Activated CD4-positive, alpha-beta T cell treated with anti-CD3 and anti-CD28 coated beads for 4 hours (primary cell): Measurements from ENCODE around the gene TCERG1L.
"Not testable (repeated sequence)": the region's sequence is repeated elsewhere in the genome, so short reads cannot be mapped to it uniquely, and the experiment has no call there.

ENCODE experiments used
- DNase-seq, 2 donors: peaks; one replicate each; pipeline ENCODE4 v3.0.0-alpha.2; 2020

TCERG1L gene

DNA sequence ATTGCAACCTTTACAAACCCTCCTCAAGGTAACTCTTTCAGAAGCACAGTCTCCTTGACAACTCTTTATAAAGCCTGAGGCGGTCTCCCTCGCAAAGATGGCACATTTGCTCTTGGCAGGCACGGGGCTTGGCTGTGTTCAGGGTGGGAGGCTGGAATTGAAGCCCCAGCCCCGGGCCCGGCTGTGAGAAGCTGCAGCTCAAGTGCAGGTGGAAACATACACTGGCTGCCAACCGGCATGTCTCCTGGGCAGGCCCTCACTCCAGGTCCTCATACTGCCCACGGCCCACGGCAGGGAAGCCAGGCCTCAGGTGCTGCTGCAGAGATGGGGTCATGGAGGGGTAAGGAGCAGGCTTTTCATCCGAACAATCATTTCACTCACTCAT, 194.5 kb downstream of the TCERG1L start:
- no peak for DNase-seq

DNA sequence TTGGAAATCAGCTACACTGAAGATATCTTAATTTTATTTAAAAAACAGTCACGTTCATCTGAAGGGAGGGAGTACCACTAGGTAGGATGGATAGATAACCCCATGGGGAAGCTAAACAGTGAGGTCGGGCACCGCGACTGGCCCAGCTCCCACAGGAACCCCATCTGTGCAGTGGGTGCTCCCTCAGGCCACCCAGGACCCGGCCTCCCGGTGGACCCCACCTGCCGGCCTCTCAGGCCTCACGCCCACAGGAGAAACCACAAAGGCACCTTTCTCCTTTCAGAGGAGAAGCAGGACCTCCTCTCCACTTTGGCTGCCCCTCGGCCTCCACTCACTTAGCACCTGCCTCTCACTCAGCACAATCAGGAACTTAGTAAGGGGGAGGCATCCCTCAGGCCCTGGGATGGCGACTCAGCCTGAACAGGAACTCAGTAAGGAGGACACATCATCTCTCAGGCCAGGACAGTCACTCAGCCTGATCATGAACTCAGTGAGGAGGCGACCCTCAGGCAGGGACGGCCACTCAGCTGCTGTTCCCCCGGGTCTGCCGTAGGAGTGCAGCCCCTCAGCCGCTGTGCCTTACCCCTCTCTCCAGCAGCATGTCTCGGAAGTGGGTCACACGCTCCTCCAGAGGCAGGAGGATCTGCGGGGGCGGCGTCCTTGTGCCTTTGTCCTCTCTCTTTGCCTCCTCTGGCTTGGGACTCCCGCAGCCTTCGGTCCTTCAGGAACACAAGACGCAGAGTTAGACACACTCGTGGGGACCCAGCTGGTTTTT, 195.1 kb downstream of the TCERG1L start:
- DNase-seq = no peak

DNA sequence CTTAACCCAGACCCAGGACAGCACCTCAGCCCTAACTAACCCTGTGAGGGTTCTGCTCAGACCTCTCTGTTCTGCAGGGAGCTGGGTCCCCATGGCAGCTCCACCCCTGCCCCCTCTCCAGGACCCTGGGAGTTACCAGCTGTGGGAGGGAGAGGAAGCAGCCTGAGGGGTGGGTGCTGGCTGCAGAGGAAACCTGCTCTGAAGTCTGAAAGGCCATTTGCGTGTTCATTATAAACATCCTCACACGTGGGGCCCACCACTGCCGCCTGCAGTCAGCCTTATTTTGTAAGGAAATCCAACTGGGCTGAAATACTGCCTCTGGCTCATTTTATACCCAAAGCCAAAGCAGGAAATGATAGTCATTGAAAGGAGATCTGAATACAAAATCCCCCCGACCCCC, 195.7 kb downstream of the TCERG1L start:
- DNase-seq = no peak

DNA sequence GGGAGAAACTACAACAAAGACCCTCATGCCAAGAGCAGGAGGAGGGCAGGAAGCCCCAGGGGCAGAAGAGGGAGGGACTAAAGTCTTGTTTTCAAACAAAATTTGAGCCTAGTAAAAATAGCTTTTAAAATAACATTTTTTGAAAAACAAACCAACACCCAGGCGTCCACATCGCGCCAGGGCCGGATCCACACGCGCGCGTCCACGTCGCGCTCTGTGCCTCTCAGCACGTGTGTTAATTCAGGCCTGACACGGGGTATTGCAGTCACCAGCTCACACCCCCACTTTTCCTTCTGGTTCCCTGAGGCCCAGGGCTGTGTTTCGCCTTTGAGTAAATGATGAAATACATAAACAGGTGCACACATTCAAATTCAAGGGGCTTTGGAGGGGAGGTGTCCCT, 196.2 kb downstream of the TCERG1L start:
- DNase-seq = no peak

DNA sequence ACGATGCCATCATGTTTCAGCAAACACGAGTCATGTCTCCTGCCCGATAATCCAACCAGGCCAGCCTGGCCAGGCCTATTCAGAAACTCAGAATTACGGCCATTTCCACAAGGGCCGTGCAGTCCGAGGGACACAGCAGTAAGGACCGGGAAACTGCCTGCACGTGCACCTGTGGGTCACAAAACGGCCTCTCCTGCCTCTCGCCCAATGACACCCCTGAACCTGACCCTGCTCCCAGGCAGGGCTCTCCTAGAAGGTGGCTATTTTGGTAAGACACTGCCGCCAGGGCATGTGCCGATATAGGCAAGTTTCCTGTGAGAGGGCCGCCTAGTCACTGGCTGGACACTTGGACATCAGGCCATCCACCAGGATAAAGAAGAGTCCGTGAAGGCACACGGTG, 196.7 kb downstream of the TCERG1L start:
- DNase-seq = no peak

DNA sequence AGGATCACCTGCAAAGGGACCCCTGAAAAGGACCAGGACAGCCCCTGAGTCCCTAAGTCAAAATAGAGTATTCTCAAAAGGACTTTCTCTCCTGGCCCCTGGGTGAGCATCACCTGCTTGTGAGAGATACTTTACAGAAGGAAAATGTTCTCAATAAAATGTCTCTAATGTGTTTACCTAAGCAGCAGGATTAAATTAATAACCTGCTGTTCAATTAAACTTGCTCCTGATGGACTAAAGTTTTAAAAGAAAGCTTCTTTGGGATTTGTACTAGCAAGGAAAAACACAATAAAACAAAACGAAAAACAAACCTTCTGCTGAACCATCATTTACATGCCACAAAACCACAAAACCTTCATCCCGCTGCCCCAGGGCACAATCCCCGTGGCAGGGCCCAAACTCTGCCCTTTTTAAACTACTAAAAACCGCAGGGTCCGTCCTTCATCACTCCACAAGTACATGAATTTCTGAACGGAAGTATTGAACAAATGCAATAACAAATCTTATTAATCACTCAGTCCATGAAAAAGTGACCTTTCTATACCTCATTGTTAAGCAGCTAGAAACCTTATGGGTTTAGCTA, 197.7 kb downstream of the TCERG1L start:
- no peak for DNase-seq

DNA sequence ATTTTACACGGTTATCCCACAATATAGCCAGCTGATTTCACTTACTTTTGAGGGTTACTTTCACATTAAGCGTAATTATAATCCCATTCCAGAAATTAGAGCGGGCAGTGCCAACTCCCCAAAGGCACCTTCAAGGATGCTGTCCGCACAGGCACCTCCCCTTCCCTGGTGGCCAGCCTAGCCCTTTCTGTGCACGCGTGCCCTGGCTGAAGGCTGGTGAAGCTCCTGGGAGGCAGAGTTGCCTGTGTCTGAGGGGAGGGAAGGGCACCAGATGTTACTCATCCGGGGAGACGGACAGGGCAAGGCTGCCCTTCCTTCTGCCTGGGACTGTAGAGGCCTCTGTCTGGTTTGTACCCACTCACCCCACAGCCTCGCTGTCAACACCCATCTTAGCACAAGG, 198.4 kb downstream of the TCERG1L start:
- DNase-seq = no peak

DNA sequence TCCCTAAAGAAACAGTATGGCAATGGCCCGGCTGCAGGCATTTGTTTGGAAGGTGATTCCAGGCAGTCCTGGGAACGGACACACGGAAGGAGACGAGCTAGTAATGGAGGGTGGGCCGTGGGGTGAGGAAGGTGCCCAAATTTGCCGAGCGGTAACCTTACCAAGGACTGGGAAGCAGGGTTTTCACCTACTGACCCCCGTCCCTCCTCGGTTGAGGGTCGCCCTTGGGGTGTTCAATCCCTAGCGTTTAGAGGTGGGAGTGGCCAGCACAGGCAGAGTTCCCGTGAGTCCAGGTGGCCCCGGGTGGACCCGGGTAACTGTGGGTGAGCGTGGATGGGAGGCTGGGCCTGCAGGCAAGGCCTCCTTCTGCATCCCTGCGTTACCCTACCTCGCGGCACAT, 198.8 kb downstream of the TCERG1L start:
- DNase-seq = no peak

DNA sequence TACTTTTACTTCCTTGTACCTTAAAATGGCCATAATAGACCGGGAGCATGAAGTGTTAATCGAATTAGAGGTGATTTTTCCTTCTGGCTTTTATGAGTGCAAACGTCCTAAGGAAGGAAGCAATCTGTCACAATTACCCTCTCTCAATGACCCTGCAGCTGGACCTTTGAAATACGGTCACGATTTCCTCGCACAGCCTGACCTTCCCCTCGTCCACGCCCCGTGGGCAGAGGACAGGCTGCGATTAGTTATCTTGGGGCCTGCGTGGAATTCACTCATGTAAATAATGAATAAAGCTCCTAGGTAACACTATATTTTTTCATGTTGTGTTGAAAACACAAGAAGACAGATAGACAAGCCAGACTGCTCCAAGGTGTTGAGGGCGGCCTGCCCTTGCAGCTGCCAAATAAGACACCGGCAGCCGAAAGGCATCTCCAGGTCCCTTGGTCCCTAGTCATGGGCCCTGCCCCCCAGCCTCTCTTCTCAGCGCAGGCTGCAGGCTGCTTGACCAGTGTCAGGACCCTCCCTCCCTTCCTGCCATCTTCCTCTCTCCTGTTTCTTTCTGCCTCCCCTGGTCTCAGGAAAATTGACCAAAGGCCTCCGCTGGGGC, 199.9 kb downstream of the TCERG1L start:
- no peak for DNase-seq

DNA sequence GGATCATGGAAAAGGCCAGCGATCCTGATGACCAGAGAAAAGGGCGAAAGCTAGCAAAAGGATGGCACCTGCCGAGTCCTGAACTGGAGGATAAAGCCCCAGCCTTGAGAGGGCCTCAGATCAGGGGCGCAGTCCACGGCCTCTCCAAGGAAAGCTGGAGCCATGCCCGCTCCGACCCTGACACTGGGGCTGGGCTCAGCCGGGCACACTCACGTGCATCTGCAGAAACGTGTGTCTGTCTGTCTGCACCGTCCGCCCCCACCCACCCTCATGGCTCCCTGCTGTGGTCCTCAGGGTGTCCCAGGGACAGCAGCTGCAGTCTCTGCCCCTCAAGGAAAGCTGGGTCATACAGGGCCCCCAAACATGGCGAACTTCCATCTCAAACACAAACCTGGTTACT, 200.5 kb downstream of the TCERG1L start:
- no peak for DNase-seq

DNA sequence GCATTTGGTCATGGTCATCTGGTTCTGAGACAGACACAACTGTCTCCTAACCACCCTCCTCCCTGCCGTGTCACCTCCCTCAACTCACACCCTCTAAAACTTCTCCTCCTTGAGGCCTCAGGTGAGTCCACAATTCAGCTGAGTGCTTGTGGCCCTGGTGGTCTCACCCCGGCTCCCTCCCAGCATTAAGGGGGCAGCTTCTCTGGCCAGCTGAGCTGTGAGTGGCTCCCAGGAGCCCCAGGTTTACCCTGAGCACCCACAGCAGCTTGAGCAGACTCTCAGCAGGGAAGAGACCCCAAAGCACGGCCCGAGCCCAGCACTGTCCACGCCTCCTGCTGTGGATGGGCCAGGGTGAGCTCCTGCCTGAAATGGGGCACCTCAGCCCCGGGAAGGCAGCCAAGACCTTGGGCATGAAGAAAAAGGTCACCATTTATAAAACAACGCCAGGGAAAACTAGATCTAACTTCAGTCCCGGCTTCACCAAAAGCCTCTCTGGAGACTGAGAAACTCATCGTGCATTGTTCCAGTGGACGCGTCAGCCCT, 201.2 kb downstream of the TCERG1L start:
- no peak for DNase-seq

DNA sequence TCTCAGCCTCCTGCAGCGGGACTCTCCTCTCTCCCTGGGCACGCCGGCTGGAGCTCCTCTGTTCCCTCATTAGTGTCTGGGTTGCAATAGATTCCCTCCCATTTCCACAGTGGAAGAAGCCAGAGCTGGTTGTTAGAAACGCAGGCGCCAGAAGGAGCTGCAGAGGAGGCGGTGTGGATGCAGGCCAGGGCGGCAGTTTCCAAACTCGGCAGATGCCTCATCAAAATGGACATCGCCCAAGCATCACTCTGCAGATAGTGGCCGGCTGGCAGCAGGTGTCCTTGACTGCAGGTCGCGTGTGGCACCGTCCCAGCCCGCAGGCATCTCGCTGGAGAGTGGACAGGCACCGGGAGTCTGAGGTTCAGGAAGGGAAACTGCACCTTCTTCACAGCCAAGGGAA, 201.8 kb downstream of the TCERG1L start:
- no peak for DNase-seq

DNA sequence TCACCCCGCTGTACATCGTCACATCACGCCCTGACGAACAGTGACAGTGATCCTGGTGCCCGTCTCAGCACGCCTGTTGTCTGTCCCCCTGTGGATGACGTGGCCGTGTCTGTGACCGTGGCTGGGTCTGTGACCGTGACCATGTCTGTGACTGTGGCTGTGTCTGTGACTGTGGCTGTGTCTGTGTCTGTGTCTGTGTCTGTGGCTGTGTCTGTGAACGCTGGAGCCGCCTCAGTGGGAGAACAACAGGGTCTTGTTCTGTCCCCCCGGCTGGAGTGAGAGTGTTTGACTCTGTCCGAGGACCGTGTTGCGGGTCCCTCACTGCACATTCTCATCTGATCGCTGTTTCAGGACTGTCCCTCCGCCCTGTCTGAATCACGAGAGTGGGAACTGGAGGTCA, 202.2 kb downstream of the TCERG1L start:
- no peak for DNase-seq

DNA sequence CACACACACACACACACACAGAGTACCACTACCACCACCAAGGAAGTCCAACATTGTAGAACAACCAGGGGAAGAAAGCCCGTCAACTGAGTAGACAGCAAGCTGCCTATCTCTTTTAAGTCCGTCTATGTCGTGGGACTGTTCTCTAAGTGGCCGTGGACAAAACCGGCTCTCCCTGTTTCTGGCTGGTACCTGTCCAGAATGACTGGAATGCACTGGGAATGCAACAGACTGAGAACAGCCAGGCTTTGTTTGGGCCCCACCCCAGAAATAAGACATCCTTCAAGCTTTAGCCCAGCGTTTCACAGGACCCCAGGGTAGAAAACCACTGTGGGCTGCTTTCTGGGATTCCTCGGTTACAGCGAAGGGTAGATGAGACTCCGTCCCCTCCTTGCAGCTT, 203.6 kb downstream of the TCERG1L start:
- no peak for DNase-seq

DNA sequence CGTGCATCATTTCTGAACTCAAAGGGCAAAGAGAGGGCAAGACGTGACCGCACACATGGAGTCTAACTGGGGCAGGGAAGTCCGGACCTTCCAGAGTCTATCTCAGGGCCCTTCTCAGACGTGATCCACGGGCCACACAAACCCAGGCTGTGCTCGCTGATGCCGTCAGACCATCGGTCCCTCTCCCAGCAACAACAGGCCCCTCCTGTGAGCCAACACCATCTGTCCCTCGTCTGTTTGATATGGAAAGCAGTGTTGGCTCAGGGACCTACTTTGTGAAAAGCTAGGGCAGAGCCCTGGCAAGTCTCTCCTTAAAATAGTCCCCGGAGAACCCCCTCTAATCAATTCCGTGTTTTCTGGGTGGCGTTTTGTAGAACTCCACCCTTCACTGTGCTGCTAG, 208.8 kb downstream of the TCERG1L start:
- no peak for DNase-seq

DNA sequence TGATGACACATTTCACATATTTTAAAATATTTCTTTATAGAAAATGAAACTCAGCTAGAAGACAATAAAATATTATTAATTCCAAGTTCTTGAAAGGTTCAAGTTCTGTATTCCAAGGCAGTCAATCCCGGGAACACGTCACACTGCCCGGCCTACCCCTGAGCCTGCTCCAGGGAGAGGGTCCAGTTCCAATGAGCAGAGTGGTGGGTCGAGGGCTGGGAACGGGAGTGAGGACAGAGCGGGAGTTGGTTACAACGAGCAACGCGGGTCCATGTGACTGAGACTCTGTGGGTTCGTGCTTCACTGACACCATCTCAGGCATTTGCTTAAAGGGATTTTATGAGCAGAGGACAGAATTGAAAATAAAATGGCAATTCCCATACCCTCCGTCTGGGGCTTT, 209.4 kb downstream of the TCERG1L start:
- DNase-seq = no peak

DNA sequence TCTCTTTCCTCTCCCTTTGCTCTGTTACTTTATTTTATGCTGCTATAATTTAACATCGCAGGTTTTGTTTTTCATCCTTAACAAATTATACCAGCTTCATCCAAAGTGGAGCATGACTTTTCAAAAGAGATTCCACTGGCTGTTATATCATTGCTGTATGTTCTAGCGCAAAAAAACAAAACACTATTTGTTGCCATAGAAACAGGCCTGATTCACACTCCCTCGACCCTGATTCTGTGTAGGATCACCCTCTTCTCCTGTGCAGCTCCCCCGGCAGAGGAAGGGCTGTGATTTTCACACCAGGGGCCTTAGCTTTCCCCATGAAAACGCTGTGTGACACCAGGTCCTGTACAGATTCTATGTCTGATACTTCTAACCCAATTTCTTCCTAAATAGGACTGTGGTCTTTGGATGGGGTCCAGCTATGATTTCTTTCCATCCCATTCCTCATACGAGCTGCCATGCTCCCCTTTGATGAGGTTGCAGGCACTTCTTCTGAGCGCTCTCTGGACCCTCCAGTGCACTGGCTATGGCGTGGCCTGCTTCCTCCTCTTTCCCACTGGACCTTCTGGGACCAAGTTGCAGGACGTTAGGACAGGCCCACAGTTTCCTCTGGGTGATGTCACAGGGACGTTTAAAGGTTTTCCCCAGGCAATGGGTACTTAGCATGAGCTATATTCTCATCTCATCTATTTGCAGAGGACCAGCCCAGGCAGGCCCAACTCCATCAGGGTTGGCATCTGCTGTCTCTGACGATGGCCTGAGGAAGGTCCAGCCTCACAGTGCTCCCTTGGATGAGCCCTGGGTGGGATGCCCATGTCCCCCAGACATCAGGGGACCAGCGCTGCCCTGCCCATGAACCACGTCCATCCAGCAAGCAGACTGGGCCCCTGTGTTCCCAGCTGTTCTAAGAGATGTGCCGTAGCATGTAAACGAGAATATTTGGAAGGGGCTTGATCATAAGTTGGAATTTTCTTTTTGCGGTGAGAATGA, 210.8 kb downstream of the TCERG1L start:
- not testable (repeated sequence) for DNase-seq

DNA sequence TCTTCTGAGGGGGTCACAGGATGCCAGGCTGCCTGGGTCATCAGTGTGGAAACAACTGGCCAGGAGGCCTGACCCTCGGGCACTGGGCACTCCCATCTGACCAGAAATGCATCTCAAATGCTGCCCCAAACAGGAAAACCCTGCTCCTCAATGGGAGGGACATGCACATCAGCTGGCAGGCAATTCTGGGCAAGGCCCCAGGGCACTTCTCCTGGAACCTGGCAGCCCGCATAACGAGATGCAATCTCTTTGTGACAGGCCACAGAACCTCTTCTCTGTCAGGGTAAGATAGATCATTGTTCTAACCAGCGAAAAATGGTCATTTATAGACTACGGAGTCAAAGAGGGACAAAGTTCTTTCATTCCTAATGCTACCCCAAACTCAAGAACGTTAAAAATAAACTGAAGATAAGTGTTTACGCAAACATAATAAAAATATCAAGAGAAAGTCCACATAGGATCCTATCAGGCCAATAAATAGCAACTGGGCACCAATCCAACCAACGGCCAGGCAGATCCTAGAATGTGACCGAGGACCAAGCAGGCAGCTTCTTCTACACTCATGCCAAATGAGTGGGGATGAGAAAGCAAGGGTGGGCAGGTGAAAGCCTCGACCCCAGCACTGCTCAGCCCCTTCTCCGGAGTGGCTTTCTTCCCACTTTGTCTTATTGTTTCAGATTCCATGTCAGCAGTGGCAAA, 212.3 kb downstream of the TCERG1L start:
- no peak for DNase-seq

DNA sequence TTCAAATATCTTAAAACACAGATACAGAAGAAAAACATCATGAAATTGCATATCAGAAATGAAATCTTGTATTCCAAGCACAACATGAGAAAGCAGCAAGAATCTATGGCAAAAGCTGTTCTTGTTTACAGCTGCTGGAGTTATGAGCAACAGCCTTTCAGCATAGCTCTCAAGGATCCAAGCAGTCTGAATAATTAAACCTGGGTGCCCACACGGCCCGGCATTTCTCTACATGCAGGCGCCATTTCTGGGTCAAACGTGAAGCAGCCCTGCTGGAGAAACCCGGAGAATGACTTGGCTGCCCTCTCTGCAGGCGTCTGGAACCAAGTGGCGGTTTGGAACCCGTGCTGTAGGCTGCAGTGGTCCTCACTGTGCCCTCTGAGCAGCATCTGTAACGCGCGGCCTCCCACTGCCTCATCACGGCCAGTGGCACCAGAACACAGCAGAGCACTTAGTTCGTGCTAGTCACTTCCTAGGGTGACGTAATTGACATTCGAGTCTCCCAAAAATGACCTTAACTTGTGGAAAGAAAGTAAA, 213.0 kb downstream of the TCERG1L start:
- no peak for DNase-seq

DNA sequence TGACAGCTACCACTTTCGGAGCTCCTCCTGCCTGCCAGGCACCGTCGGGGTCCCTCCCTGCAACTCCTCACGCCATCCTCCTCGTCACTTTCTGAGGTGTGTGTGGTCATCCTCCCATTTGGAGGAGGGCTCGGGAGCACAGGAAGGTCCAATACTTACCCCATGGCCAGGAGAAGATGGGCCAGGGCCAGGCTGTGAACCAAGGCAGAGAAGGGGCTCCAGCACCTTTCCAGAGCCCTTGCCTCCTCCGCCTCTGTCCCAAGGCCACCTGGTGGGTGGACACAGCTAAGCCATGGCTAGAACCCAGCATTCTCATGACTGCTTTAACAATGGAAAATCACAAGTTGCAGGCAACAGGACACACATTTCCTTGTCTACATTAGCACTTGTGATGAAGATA, 215.5 kb downstream of the TCERG1L start:
- no peak for DNase-seq

DNA sequence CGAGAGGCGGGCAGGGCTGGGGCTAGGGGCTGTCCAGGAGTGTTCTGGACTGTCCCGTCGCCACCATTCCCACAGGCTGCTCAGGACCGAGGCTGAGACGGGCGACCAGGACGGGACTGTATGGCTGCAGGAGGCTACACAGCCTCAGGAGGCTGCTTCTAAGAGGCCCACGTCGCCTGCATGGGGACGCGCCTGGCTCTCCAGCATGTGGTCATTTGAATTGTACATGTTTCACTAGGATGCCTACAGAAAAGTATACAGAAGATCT, 216.3 kb downstream of the TCERG1L start:
- no peak for DNase-seq
